ENCODE measurements around the gene ERAP2. TPM values are rescaled to one million over a fixed set of nuclear protein-coding genes. Genes with fewer than 3 reads are reported as not detected.

ERAP2 gene
- total RNA-seq, 6 experiments from 2014 or later = 1.5 to 13.3 (median 8.4) TPM

DNA sequence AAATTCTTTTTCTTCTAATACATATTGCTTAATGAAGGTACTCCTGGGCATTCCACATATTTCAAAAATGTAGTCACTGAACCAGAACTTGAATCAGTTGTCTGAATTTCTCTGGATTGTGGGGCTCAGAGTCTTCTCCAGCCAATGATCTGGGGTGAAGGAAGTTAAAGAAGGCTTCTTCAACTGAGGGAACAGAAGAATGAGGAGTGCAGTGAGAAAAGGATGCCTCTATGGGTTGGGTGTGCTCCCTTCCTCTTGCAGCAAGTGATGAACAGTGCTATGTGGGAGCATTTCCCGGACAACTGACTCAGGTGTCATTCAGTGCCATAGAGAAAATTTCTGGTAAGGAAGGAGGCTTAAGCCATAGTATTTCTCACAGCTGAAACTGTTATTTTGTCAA is 67.5 kb downstream of the ERAP2 start:
- intact Hi-C loops (cut with DNase I) = no loop called here
- DNase-seq = no peak
- TF ChIP-seq POLR2A (IDR thresholded peaks at IDR 0.05) = no peak
- TF ChIP-seq, protein P1, sequence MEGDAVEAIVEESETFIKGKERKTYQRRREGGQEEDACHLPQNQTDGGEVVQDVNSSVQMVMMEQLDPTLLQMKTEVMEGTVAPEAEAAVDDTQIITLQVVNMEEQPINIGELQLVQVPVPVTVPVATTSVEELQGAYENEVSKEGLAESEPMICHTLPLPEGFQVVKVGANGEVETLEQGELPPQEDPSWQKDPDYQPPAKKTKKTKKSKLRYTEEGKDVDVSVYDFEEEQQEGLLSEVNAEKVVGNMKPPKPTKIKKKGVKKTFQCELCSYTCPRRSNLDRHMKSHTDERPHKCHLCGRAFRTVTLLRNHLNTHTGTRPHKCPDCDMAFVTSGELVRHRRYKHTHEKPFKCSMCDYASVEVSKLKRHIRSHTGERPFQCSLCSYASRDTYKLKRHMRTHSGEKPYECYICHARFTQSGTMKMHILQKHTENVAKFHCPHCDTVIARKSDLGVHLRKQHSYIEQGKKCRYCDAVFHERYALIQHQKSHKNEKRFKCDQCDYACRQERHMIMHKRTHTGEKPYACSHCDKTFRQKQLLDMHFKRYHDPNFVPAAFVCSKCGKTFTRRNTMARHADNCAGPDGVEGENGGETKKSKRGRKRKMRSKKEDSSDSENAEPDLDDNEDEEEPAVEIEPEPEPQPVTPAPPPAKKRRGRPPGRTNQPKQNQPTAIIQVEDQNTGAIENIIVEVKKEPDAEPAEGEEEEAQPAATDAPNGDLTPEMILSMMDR (IDR thresholded peaks at IDR 0.05) = no peak
- no peaks in the 10 kb centered on the region for H3K4me1 ChIP-seq
- no peaks in the 10 kb centered on the region for H3K27me3 ChIP-seq
- H3K4me3 ChIP-seq = no peak overlapping the region
- no peaks in the 10 kb centered on the region for H3K9me3 ChIP-seq
- WGBS (ENCODE audit: insufficient coverage, low coverage, low lambda C conversion rate, missing lambda C conversion rate) = 80% methylated on average over 1 of the region's 1 CpG
- ATAC-seq = no peak
- H3K36me3 ChIP-seq = no peaks in the 10 kb centered on the region
- H3K27ac ChIP-seq = no peak overlapping the region

DNA sequence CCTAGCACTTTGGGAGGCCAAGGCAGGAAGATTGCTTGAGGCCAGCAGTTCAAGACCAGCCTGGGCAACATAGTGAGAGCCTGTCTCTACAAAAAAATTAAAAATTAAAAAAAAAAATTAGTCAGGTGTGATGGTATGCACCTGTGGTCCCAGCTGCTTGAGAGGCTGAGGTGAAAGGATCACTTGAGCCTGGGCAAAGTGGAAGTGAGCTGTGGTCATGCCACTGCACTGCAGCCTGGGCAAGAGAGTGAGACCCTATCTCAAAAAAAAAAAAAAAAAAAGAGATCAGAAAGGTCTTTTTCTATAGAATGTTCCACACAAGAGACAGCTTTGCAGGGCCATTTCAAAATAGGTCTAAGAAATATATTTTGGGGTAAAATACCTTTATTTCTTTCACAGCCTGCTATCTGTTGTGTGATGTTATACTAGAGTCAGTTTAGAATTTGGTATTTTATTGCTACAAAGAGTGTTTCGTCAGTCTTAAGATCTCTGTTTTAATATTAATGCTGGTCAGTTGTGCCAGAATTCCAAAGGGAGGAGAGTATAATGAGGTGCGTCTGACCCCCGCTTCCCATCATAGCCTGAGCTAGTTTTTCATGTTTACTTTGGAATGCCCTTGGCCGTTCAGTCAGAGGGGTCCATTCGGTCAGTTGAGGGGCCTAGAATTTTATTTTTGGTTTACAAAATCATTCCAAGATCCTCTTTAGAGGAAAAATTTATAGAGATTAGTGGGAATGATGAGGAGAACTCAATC is 69.0 kb downstream of the ERAP2 start:
- intact Hi-C loops (cut with DNase I) = no loop called here
- no peak for TF ChIP-seq POLR2A (IDR thresholded peaks at IDR 0.05)
- TF ChIP-seq, protein P1 (IDR thresholded peaks at IDR 0.05) = no peak
- H3K27ac ChIP-seq = no peak overlapping the region
- DNase-seq (no peak), ATAC-seq (no peak)
- WGBS (ENCODE audit: insufficient coverage, low coverage, low lambda C conversion rate, missing lambda C conversion rate) = 56% methylated on average over 5 of the region's 5 CpGs
- H3K36me3 ChIP-seq = no peaks in the 10 kb centered on the region
- H3K4me3 ChIP-seq = no peak overlapping the region
- H3K27me3 ChIP-seq = no peaks in the 10 kb centered on the region
- no peaks in the 10 kb centered on the region for H3K4me1 ChIP-seq
- no peaks in the 10 kb centered on the region for H3K9me3 ChIP-seq

DNA sequence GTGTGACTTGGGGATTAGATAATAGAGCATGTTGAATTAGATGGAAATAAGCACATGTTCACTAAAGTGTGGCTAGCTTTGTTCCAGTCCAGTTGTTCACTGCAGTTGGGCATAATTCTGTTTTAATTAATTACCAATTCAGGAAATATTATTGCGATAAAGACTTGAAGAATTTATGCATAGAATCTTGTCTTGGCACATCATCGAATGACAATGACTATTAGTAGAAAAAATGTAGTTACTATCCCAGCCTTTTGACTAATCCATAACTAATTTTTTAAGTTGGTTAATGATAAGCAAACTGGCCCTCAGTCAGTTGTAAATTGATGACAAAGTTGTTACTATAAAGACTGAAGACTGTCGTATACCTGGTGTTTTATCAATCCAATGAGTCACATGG is 70.1 kb downstream of the ERAP2 start:
- Histone ChIP-seq H3K4me3 (no peak overlapping the region), H3K27me3 (no peaks in the 10 kb centered on the region), H3K27ac (no peak overlapping the region), H3K9me3 (no peaks in the 10 kb centered on the region), H3K36me3 (no peaks in the 10 kb centered on the region), H3K4me1 (no peaks in the 10 kb centered on the region)
- intact Hi-C loops (cut with DNase I) = no loop called here
- no peak for ATAC-seq
- no peak for DNase-seq
- 73% methylated on average over 3 of the region's 3 CpGs for WGBS (ENCODE audit: insufficient coverage, low coverage, low lambda C conversion rate, missing lambda C conversion rate)
- TF ChIP-seq, protein P1 (IDR thresholded peaks at IDR 0.05) = no peak
- TF ChIP-seq POLR2A (IDR thresholded peaks at IDR 0.05) = no peak

DNA sequence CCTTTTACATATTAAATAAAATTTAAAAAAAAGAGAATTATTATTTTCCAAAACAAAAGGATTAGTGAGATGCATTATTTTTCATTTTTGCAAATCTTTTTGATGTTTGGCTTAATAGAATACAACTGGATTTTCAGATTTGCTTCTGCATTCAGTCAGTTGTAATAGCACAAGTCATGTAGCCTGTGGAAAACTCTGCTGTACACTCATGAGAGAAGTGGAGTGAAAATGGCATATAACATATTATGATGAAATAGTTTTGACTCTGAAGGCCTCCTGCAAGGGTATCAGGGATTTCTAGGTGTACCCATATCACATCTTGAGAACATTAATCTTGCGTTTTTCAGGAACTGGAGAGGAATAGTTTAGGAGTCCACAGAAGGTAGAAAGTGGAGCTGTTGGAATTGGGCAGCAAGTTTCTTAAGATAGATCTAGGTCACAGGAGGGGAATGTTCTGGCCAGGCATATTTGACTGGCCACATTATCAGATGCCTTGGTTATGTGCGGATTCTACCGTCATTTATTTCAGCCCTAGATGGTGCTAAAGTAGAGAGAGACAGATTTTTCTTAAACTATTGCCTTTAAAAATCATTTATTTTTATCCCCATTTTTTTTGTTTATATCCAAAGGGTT is 75.9 kb downstream of the ERAP2 start:
- Histone ChIP-seq H3K4me1 (peaks cover 0 to 1% (median 0%) of the 10 kb centered on the region in 4 donors), H3K27me3 (no peaks in the 10 kb centered on the region), H3K27ac (no peak overlapping the region), H3K4me3 (no peak overlapping the region), H3K36me3 (no peaks in the 10 kb centered on the region), H3K9me3 (no peaks in the 10 kb centered on the region)
- DNase-seq (no peak), ATAC-seq (no peak)
- intact Hi-C loops (cut with DNase I) = no loop called here
- 85% methylated on average over 3 of the region's 3 CpGs for WGBS (ENCODE audit: insufficient coverage, low coverage, low lambda C conversion rate, missing lambda C conversion rate)
- TF ChIP-seq, protein P1 (IDR thresholded peaks at IDR 0.05) = no peak
- TF ChIP-seq POLR2A (IDR thresholded peaks at IDR 0.05) = no peak

Data from right lobe of liver (tissue), 6 donors.